Stimulated activated CD4-positive, alpha-beta T cell treated with anti-CD3 and anti-CD28 coated beads, TNF-alpha, amount 100 ng/mL, for 24 hours (primary cell): ENCODE data around the gene GNPTG.

ENCODE experiments used
- DNase-seq, 3 experiments: peaks; one replicate each; pipeline ENCODE4 v3.0.0-alpha.2; 2020; ENCODE audit warnings: low read depth in 3 of 3

GNPTG gene

GRCh38 chr16:1333854-1334700 is 17.7 kb upstream of the GNPTG start:
- no peak for DNase-seq

GRCh38 chr16:1334739-1335138 is 17.0 kb upstream of the GNPTG start:
- DNase-seq, result no peak

DNA sequence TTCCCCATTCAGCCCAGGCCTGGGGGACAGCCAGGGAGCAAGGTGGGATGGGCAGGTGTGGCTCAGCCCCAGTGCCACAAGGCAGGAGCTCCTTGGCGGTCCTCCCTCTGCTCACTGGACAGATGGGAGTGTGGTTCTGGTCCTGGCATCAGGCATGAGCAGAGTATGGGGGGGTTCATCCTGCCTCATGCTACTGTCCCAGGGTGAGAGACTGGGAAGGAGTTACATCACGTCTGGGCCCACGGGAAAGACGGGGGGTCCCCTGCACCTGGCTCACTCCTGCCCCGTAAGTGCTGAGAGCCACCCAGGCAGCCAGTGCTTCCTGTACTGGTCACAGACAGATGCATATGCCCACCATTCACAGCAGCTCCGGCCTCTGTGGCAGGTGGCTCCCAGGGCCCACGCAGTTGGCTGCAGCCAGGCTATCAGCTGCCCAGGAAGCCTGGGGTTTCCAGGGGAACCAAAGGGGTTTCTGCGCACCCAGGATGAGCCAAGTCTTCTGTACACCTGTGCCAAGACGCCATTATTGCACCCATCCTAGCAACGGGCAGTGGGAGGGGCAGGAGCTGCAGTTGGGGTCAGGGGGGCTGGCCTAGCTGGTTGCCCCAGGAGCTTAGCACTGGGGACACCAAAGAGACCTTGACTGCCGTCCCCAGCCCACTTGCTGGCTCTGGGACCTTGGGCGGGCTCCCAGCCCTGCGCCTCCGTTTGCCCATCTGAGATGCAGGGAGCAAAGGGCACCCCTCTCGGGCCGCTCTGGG is 16.3 kb upstream of the GNPTG start:
- no peak for DNase-seq

- DNase-seq, result no peak
These were observed 15.7 kb upstream of the GNPTG start for GRCh38 chr16:1335996-1336395.

- DNase-seq, result no peak
These were observed 15.1 kb upstream of the GNPTG start for GRCh38 chr16:1336619-1337018.

DNA sequence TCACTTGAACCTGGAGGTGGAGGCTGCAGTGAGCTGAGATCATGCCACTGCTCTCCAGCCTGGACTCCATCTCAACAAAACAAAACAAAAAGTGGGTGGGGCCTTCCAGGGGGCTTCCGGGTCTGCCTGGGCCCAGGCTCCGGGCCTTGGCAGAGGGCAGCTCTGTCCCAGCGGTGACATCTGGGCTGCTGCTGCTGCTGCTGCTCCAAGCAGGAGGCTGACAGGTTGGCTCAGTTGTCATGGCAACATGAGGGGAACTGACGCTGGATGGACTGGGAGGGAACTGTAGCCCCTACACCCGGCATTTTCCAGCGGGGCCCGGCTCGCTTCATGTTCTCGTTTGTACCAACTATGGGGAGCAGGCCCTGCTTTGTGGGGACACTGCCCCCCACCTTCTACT is 14.2 kb upstream of the GNPTG start:
- DNase-seq, result no peak

GRCh38 chr16:1338119-1338730 is 13.5 kb upstream of the GNPTG start:
- DNase-seq, result no peak

GRCh38 chr16:1338855-1339675 is 12.7 kb upstream of the GNPTG start:
- no peak for DNase-seq

DNA sequence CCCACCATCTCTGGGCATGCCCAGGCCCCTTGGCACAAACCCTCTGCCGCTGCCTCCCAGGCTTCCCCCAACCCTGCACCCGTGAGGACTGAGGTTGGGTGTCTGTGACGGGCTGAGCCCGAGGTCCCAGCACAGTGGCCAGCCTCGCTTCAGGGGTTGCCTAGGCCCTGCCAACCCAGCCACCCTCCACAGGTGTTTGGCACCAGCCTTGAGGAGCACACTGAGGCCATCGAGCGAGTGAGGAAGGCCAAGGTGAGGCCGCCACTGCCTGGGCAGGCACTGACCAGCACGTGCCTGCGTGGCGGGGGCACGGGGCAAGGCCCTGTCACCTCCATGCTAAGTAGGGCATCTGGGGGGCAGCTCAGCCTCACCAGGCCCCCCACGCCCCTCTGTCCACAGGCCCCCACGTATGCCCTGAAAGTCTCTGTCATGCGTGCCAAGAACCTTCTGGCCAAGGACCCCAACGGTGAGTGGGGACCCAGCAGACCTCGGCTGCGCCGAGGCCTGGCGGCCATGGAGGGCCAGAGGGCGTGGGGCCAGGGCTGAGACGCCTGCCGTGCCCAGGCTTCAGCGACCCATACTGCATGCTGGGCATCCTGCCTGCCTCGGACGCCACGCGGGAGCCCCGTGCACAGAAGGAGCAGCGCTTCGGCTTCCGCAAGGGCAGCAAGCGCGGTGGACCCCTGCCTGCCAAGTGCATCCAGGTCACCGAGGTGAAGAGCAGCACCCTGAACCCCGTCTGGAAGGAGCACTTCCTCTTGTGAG is 10.8 kb upstream of the GNPTG start:
- DNase-seq, result no peak

DNA sequence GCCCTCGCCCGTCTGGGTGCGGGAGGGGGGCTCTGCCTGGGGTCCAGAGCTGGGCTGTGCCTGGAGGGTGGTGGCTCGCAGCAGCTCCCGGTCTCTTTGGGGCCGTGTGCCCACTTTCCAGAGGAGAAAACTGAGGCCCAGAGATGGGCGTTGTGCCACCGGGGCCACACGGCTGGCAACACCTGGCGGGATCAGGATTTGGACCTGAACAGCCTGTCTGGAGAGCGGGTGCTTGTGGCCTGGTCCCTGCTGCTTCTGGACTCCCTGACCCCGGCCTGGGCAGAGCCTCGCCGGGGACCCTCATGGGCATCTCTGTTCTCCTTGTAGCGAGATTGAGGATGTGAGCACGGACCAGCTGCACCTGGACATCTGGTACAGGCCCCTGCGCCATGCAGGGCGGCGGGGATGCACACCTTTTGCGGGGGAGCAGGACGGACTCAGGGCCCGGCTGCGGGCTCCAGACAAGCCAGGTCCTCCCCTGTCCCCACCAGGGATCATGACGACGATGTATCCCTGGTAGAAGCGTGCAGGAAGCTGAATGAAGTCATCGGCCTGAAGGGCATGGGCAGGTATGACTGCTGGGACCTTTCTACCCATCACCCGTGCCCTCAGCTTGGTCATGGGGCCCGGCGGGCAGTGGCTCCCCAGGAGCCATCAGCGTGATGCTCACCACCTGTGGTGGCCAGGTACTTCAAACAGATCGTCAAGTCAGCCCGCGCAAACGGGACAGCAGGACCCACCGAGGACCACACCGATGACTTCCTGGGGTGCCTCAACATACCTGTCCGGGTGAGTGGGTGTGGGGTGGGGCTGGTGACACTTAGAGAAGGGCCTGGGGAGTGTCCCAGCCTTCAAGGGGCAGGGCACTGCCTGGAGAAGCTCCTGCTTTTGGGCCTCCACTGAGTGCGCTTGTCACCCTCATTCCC is 10.0 kb upstream of the GNPTG start:
- no peak for DNase-seq

- DNase-seq, result peak; percentile 78 to 93 (median 81)
These were observed 9.0 kb upstream of the GNPTG start for GRCh38 chr16:1342526-1343427.

DNA sequence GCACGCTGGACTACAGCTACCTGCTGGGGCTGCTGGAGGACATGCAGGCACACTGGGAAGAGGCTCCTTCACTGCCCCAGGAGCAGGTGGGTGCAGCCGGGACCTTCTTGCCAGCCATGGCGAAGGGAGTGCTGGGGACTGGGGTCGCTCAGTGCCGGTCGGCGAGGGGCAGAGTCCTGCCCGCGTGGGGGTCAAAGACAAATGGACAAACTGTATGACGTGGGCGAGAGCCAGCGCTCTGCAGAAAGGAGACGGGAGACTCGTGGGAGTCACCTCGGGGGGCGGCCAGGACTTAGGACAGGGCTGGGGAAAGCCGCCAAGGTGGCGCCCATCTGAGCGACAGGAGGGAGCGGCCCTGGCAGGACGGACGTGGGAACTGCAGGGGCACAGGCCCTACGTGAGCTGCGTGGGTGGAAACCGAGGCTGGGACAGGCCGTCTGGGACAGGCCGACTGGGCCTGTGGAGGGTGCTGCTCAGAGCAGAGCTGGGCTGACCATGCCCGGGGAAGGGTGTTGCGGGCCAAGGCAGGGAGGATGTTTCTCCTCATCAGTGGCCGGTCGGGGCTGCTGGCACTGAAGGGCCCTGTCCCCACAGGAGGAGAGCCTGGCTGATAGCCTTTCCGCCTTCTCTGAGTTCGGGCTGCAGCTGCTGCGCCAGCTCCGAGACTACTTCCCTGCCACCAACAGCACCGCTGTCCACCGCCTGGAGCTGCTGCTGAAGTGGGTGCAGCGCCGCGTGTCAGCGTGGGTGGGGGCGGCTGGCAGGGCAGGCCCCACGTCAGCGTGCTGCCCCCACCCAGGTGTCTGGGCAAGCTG is 8.1 kb upstream of the GNPTG start:
- no peak for DNase-seq

DNA sequence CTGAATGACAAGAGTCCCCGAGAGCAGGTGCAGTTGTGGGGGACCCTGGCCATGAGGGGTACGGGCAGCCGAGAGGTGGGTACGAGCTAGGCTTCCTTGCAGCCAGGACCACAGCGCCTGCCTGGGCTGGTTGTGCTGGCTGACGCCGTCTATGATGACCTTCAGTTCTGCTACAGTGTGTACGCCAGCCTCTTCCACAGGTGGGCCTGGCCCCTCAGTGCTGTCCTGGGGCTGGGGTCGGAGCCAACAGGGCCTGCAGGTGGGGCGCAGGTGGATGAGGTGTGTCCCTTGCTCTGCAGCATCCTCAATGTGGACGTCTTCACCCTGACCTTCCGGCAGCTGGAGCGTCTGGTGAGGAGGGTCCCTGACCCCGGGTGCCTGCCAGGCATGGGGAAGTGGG is 7.2 kb upstream of the GNPTG start:
- DNase-seq, result no peak

GRCh38 chr16:1345087-1345486 is 6.6 kb upstream of the GNPTG start:
- DNase-seq, result no peak

- no peak for DNase-seq
These were observed 5.9 kb upstream of the GNPTG start for GRCh38 chr16:1345651-1346421.

- DNase-seq, result no peak
These were observed 5.1 kb upstream of the GNPTG start for GRCh38 chr16:1346422-1347285.
